Activated T-cell treated with anti-CD3 and anti-CD28 coated beads for 24 hours (primary cell): ENCODE results near the gene PPBP.
"Not testable (repeated sequence)": the region's sequence is repeated elsewhere in the genome, so short reads cannot be mapped to it uniquely, and the experiment has no call there.

Source experiments
- DNase-seq: peaks from one replicate; pipeline ENCODE4 v3.0.0-alpha.2; 2020; ENCODE audit warnings: low read depth

Gene PPBP

DNA sequence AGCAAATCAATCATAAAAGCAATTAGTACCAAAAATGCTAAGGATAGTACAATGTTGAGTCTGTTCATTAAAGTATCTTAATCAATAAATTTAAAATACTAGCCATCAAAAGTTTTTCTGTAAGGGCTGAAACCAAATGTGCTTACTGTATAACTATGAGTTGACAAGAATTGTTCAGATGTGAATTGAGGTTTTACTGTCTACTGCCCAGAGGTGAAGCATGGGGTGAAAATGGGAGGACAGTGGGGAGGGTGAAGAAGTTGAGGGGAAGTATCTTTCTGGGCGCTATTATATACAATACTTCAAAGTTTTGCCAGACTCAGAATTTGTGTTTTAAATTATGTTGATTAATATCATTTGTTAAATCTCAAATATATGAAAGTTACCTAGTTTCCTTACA, 4.1 kb upstream of the PPBP start:
- no peak for DNase-seq

DNA sequence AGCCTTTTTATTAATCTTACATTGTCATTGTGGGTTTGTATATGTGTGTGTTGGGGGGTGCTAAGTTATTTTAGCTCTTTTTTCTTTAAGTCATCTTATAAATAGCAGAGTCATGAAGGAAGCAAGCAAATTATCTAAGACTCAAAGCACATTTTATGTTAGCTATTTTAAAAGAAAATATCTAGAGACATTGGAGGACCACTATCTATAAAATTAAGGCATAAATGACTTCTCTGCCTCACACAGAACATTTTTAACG, 3.7 kb upstream of the PPBP start:
- no peak for DNase-seq

GRCh38 chr4:73990988-73991741, 3.2 kb upstream of the PPBP start:
- DNase-seq = no peak

- no peak for DNase-seq
Observed at GRCh38 chr4:73989928-73990327, 1.9 kb upstream of the PPBP start.

DNA sequence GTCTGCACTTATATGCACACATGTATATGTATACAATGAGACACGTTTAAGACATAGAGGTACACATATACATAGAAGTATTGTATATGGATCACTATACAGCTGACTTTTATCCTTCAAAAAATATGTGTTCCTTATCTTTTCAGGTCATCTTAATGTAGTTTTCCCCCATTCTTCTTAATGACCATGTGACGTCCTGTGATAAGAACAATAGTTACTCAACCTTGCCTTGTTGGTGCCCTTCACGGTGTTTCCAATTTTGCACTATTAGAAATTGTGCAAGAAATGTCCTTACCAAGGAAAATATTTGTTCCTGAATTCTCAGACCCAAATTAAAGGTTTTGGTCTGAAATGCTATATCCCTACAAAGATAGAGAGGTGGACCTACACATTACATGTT, 1.0 kb upstream of the PPBP start:
- no peak for DNase-seq

DNA sequence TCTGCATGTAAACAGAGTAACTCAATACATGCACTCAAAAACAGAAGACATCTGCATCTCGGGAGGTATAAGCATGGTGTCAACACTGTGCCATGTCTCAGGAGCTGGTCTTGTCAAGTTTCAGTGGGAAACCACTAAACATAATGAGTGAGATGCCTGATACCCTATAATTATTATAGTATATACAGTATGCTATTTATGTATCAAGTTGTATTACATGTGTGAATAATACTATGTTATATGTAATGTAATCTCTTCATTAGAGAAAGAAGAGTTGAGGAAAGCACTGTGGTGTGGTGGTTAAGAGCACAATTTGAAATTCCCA, 2.5 kb downstream of the PPBP start:
- no peak for DNase-seq

- no peak for DNase-seq
Observed at GRCh38 chr4:73984736-73985527, 3.1 kb downstream of the PPBP start.

DNA sequence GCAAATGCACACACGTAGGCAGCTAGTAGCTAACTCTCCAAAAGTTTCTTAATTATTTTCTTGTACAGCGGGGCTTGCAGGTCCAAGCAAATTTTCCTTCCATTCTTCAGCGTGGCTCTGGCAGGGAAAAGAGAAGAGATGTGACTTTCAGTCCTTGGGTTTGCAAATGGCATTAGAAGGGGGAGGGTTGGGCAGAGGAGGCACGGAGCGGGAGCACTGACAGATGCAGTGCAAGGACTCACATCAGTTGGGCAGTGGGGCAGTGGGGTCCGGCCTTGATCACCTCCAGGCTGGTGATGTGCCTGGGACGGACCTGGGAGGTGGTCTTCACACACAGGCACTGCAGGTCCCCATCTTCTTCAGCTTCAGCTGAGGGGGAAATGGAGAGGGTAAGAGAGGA, 6.8 kb downstream of the PPBP start:
- not testable (repeated sequence) for DNase-seq

DNA sequence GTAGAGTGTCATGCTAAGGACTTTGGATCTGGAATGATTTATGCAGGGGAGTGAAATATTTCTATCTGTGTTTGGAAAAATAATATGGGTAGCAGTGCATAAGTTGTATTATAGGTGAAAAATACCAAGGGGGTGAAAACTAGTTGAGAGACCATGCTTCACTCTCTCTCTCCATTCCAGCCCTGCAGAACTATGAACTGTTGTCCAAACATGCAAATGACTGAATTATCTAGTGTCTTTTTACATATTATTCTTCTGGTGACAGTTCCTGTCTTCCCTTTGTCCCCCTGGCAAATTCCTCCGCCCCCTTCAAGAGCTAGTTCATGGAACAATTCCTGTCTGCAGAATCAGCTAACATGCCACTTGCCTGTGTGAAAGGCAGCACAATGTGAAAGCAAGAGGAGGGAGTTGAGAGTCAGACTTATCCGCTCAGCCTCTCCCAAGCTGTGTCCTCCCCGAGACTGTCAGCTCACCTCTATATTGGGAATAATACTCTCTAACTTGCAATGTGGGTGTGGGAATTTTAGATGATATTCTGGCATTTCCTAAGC, 8.5 kb downstream of the PPBP start:
- DNase-seq = no peak

- DNase-seq = no peak
Observed at GRCh38 chr4:73978886-73979285, 9.1 kb downstream of the PPBP start.

GRCh38 chr4:73976716-73977115, 11.3 kb downstream of the PPBP start:
- no peak for DNase-seq

- DNase-seq = no peak
Observed at GRCh38 chr4:73976217-73976616, 11.8 kb downstream of the PPBP start.

- DNase-seq = no peak
Observed at GRCh38 chr4:73974352-73974751, 13.6 kb downstream of the PPBP start.

DNA sequence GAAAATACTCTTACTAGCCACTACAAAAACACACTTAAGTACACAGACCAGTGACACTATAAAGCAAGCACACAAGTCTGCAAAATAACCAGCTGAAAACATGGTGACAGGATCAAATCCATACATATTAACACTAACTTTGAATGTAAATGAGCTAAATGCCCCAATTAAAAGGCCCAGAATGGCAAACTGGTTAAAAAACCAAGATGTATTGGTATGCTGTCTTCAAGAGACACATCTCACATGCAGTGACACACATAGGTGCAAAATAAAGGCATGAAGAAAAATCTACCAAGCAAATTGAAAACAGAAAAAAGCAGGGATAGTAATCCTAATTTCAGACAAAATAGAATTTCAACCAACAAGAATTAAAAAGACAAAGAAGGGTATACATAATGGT, 17.0 kb downstream of the PPBP start:
- DNase-seq = no peak

- no peak for DNase-seq
Observed at GRCh38 chr4:73970011-73970410, 18.0 kb downstream of the PPBP start.

GRCh38 chr4:73967866-73968265, 20.1 kb downstream of the PPBP start:
- DNase-seq = no peak

- DNase-seq = no peak
Observed at GRCh38 chr4:73964862-73965611, 23.0 kb downstream of the PPBP start.

DNA sequence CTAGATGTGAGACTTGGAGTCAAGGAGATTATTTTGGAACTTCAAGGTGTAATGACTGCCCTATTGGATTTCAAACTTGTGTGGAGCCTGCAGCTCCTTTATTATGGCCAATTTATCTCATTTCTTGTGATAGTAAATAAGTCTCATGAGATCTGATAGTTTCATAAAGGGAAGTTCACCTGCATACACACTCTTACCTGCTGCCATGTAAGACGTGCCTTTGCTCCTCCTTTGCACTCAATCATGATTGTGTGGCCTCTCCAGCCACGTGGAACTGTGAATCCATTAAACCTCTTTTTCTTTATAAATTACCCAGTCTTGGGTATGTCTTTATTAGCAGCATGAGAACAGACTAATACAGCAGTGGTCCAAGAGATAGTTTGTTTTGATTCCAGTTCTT, 25.3 kb downstream of the PPBP start:
- DNase-seq = no peak

DNA sequence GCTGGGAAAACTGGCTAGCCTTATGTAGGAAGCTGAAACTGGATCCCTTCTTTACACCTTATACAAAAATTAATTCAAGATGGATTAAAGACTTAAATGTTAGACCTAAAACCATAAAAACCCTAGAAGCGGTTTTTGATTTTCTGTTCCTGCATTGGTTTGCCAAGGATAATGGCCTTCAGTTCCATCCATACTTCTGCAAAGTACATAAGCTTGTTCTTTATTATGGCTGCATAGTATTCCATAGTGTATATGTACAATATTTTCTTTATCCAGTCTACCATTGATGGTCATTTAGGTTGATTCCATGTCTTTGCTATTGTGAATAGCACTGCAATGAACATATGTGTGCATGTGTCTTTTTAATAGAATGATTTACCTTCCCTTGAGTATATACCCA, 28.9 kb downstream of the PPBP start:
- DNase-seq = not testable (repeated sequence)

- no peak for DNase-seq
Observed at GRCh38 chr4:73952352-73952751, 35.6 kb downstream of the PPBP start.

DNA sequence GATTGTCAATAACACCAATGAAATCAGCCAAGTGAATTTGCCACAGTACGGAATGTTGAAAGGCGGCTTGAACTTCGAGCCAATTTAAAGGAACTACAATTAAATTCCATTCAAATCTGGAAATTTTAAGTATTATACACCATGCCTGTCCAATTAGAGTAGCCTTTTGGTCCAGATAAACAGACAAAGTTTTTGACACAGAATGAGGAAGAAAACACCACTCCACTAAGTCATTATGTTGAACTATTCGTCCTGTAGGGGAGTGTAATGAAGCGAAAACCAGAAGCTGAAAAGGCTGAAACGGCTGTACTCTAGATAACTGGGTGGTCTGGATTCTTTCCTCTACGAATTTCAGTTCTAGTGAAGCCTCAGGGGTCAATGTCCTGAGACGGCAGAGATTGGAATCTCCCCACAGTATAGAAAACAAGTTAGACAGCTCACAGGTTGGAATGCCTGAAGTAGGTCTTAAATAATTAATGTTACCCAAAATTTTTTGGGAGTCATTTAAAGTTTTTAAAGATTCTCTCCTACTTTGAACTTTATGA, 37.5 kb downstream of the PPBP start:
- DNase-seq = not testable (repeated sequence)

GRCh38 chr4:73948990-73949706, 38.8 kb downstream of the PPBP start:
- DNase-seq = no peak
